Measurements from ENCODE around the gene FHIT. TPM values are rescaled to one million over a fixed set of nuclear protein-coding genes. Genes with fewer than 3 reads are reported as not detected.

Gene FHIT
- polyA plus RNA-seq, 1 donor from 2014 or later: 17.3 TPM

GRCh38 chr3:60384341-60384740 is 866.9 kb downstream of the FHIT start:
- Mint-ChIP-seq H3K36me3 (no peaks in the 10 kb centered on the region), H3K27ac (no peak overlapping the region), H3K27me3 (no peaks in the 10 kb centered on the region), H3K4me1 (no peaks in the 10 kb centered on the region), H3K4me3 (no peak overlapping the region), H3K9me3 (peaks cover 0 to 1% (median 0%) of the 10 kb centered on the region in 3 donors)

DNA sequence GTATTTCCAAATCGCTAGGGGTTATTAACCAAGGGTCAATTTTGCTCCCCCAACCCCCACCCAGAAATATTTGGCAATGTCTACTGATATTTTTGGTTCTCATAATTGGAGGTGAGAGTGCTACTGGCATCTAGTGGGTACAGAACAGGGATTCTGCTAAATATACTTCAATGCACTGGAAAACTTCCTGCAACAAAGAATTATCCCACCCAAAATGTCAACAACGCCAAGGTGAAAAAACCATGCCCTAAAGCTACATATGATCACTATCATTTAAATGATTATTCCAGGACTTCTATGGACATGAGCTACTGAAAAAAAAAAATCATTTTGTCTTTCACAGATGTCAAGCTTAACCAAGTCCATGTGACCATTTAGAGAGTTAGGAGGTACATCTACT is 867.9 kb downstream of the FHIT start:
- Mint-ChIP-seq H3K27me3 (no peaks in the 10 kb centered on the region), H3K27ac (no peak overlapping the region), H3K9me3 (peaks cover 0 to 1% (median 0%) of the 10 kb centered on the region in 3 donors), H3K36me3 (no peaks in the 10 kb centered on the region), H3K4me1 (no peaks in the 10 kb centered on the region), H3K4me3 (no peak overlapping the region)

- Mint-ChIP-seq H3K9me3 (no peaks in the 10 kb centered on the region), H3K27ac (no peak overlapping the region), H3K4me3 (no peak overlapping the region), H3K36me3 (no peaks in the 10 kb centered on the region), H3K27me3 (no peaks in the 10 kb centered on the region), H3K4me1 (no peaks in the 10 kb centered on the region)
Observed at GRCh38 chr3:60366486-60366885, 884.8 kb downstream of the FHIT start.

GRCh38 chr3:60365360-60365759 is 885.9 kb downstream of the FHIT start:
- Mint-ChIP-seq H3K36me3 (no peaks in the 10 kb centered on the region), H3K4me3 (no peak overlapping the region), H3K27ac (no peak overlapping the region), H3K4me1 (no peaks in the 10 kb centered on the region), H3K9me3 (no peaks in the 10 kb centered on the region), H3K27me3 (no peaks in the 10 kb centered on the region)

GRCh38 chr3:60364475-60364874 is 886.8 kb downstream of the FHIT start:
- H3K4me3 Mint-ChIP-seq: no peak overlapping the region
- no peaks in the 10 kb centered on the region for H3K9me3 Mint-ChIP-seq
- H3K36me3 Mint-ChIP-seq: no peaks in the 10 kb centered on the region
- no peaks in the 10 kb centered on the region for H3K27me3 Mint-ChIP-seq
- H3K4me1 Mint-ChIP-seq: no peaks in the 10 kb centered on the region
- H3K27ac Mint-ChIP-seq: no peak overlapping the region

DNA sequence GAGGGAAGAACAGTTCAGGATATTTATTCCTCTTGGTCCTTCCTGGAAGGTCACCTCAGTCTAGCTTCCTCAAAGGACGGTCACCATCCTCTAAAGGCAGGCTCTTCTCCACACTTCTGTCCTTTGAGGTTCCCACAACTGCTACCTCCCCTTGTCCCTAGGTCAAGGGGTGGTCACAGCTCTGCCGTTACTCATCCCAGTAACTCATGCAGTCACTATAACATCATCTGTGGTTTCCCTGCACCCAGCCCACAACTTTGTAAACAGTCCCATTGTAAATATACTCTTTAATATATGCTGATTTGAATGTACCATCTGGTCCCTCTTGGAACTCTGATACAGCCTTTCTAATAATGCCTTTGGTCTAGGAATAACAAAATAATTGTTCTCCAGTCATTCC is 887.4 kb downstream of the FHIT start:
- Mint-ChIP-seq H3K4me1 (no peaks in the 10 kb centered on the region), H3K27me3 (no peaks in the 10 kb centered on the region), H3K9me3 (no peaks in the 10 kb centered on the region), H3K4me3 (no peak overlapping the region), H3K27ac (no peak overlapping the region), H3K36me3 (no peaks in the 10 kb centered on the region)

- Mint-ChIP-seq H3K27ac (no peak overlapping the region), H3K4me1 (no peaks in the 10 kb centered on the region), H3K4me3 (no peak overlapping the region), H3K36me3 (no peaks in the 10 kb centered on the region), H3K9me3 (no peaks in the 10 kb centered on the region), H3K27me3 (no peaks in the 10 kb centered on the region)
Observed at GRCh38 chr3:60355825-60356224, 895.4 kb downstream of the FHIT start.

DNA sequence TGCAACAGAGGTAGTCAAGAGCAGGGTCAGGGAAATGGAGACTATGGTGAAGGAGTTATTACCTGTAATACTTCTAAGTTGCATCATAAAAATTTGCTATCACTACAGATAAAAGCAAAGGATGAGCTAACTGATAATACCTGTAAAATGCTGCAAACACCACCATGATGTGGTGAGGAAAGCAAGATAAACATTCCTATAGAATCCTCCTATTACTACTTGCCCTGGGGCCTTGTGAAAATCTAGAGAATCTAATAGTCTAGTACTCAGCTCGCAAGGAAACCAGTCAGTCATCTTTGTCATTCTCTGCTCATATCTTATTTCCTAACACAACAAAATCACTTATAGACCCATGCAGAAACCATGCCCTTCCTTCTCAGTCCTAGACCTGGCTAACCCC is 899.8 kb downstream of the FHIT start:
- H3K27me3 Mint-ChIP-seq: no peaks in the 10 kb centered on the region
- H3K4me3 Mint-ChIP-seq: no peak overlapping the region
- H3K36me3 Mint-ChIP-seq: peaks cover 3% of the 10 kb centered on the region
- no peak overlapping the region for H3K27ac Mint-ChIP-seq
- H3K9me3 Mint-ChIP-seq: no peaks in the 10 kb centered on the region
- H3K4me1 Mint-ChIP-seq: no peaks in the 10 kb centered on the region

DNA sequence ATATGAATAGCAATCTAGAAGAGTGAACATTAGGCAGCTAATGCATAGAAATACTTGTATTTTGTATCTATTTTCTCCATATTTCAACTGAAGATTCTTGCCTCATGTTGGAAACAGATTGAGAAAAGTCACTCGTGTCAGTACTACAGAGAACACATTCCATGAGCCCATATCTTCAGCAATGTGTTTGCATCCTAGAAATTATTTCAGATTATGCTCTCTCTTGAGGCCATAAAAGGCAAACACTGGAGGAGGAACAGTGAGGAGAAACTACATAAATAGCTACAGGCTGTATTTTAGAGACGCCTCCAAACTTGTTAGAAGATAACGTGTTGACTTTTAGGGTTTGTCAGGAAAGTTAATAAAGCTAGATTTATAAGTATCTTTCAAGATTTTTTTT is 906.9 kb downstream of the FHIT start:
- no peaks in the 10 kb centered on the region for H3K27me3 Mint-ChIP-seq
- no peaks in the 10 kb centered on the region for H3K4me1 Mint-ChIP-seq
- H3K36me3 Mint-ChIP-seq: no peaks in the 10 kb centered on the region
- no peak overlapping the region for H3K4me3 Mint-ChIP-seq
- H3K9me3 Mint-ChIP-seq: no peaks in the 10 kb centered on the region
- no peak overlapping the region for H3K27ac Mint-ChIP-seq

- Mint-ChIP-seq H3K27me3 (no peaks in the 10 kb centered on the region), H3K4me3 (no peak overlapping the region), H3K4me1 (no peaks in the 10 kb centered on the region), H3K36me3 (no peaks in the 10 kb centered on the region), H3K27ac (no peak overlapping the region), H3K9me3 (peaks cover 0 to 2% (median 0%) of the 10 kb centered on the region in 3 donors)
Observed at GRCh38 chr3:60343831-60344230, 907.4 kb downstream of the FHIT start.

DNA sequence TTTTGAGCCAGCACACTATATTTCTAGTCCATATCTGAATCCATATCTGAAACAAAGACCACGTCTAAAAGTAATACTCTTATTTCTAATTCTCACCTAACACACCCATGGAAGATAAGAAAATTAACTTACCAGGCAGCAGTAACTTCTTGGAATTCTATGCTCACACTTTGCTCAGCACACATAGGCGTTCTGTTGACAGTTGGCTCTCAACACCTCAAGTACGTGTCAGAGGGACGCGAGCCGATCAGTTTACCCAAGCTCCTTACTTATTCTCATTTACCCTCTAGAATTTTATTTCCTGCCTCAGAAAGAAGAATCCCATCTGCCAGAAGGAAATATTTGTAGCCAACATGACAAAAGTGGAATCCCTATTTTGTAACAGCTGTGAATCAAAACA is 911.9 kb downstream of the FHIT start:
- no peak overlapping the region for H3K4me3 Mint-ChIP-seq
- H3K4me1 Mint-ChIP-seq: no peaks in the 10 kb centered on the region
- no peaks in the 10 kb centered on the region for H3K27me3 Mint-ChIP-seq
- H3K36me3 Mint-ChIP-seq: no peaks in the 10 kb centered on the region
- no peak overlapping the region for H3K27ac Mint-ChIP-seq
- peaks cover 0 to 2% (median 1%) of the 10 kb centered on the region in 3 donors for H3K9me3 Mint-ChIP-seq

DNA sequence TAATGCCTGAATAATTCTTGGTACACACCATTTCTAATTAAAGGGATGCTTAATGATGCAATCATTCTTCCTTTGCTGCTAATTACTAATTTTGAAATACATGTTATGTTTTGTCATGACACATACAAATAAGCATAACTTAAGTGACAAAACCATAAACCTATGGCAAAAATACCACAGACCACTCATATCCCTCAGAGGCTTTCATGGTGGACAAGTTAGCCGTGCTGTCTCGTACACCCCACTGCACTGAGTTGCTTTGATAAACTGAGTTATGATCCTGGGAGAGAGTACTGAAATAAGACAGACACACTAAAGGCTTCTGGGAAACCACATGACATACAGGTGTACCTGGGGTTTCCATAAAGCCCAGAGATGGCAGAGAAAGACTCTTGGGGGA is 913.8 kb downstream of the FHIT start:
- Mint-ChIP-seq H3K27ac (no peak overlapping the region), H3K27me3 (no peaks in the 10 kb centered on the region), H3K36me3 (no peaks in the 10 kb centered on the region), H3K9me3 (peaks cover 0 to 2% (median 1%) of the 10 kb centered on the region in 3 donors), H3K4me3 (no peak overlapping the region), H3K4me1 (no peaks in the 10 kb centered on the region)

- H3K27me3 Mint-ChIP-seq: no peaks in the 10 kb centered on the region
- H3K4me1 Mint-ChIP-seq: no peaks in the 10 kb centered on the region
- H3K9me3 Mint-ChIP-seq: peaks cover 0 to 2% (median 1%) of the 10 kb centered on the region in 3 donors
- no peaks in the 10 kb centered on the region for H3K36me3 Mint-ChIP-seq
- no peak overlapping the region for H3K4me3 Mint-ChIP-seq
- no peak overlapping the region for H3K27ac Mint-ChIP-seq
Observed at GRCh38 chr3:60336061-60336460, 915.2 kb downstream of the FHIT start.

DNA sequence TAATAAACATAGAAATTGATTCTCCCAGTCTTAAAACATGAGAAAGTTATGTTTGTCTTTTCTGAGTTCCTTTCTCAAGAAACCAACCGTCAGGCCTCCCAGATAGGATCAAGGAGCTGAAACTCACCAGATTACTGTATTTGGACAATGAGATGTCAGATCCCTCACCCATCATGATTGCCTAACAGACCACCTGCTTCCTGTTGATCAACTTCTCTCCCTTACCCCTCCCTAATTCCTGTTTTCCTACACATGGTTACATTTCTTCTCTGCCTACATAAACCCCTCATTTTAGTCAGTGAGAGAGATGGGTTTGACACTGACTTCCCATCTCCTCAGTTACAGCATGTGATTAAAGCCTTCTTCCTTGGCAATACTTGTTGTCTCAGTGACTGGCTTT is 917.5 kb downstream of the FHIT start:
- H3K27me3 Mint-ChIP-seq: no peaks in the 10 kb centered on the region
- no peak overlapping the region for H3K4me3 Mint-ChIP-seq
- no peak overlapping the region for H3K27ac Mint-ChIP-seq
- no peaks in the 10 kb centered on the region for H3K36me3 Mint-ChIP-seq
- H3K9me3 Mint-ChIP-seq: peaks cover 0 to 1% (median 0%) of the 10 kb centered on the region in 3 donors
- no peaks in the 10 kb centered on the region for H3K4me1 Mint-ChIP-seq

GRCh38 chr3:60330107-60330506 is 921.1 kb downstream of the FHIT start:
- H3K27ac Mint-ChIP-seq: no peak overlapping the region
- no peaks in the 10 kb centered on the region for H3K36me3 Mint-ChIP-seq
- H3K27me3 Mint-ChIP-seq: no peaks in the 10 kb centered on the region
- no peak overlapping the region for H3K4me3 Mint-ChIP-seq
- H3K4me1 Mint-ChIP-seq: no peaks in the 10 kb centered on the region
- no peaks in the 10 kb centered on the region for H3K9me3 Mint-ChIP-seq

- no peaks in the 10 kb centered on the region for H3K9me3 Mint-ChIP-seq
- no peaks in the 10 kb centered on the region for H3K36me3 Mint-ChIP-seq
- no peak overlapping the region for H3K4me3 Mint-ChIP-seq
- no peak overlapping the region for H3K27ac Mint-ChIP-seq
- H3K27me3 Mint-ChIP-seq: no peaks in the 10 kb centered on the region
- H3K4me1 Mint-ChIP-seq: no peaks in the 10 kb centered on the region
Observed at GRCh38 chr3:60325610-60326170, 925.6 kb downstream of the FHIT start.

GRCh38 chr3:60323651-60324050 is 927.6 kb downstream of the FHIT start:
- Mint-ChIP-seq H3K36me3 (peaks cover 2% of the 10 kb centered on the region), H3K4me3 (no peak overlapping the region), H3K27me3 (no peaks in the 10 kb centered on the region), H3K9me3 (no peaks in the 10 kb centered on the region), H3K4me1 (no peaks in the 10 kb centered on the region), H3K27ac (no peak overlapping the region)

Measured in IgD-negative memory B cell (primary cell).